GM12865 (cell line): ENCODE data around the gene PLD1.
A peak's percentile ranks its signal among the peaks of the same experiment; 100 is the strongest.
"Not testable (repeated sequence)": the region's sequence is repeated elsewhere in the genome, so short reads cannot be mapped to it uniquely, and the experiment has no call there.

Experiments
- DNase-seq: peaks from one replicate; pipeline ENCODE4 v3.0.0; 2010; ENCODE audit warnings: low read depth
- H3K4me3 ChIP-seq: 2 replicates; pipeline ENCODE4 v1.5.1; 2011; ENCODE audit warnings: mild to moderate bottlenecking, low read depth, low read length, control low read depth
- CTCF ChIP-seq: IDR thresholded peaks from 2 replicates; pipeline ENCODE4 v1.5.1; 2011; ENCODE audit warnings: low read length, control low read depth, low read depth, inconsistent platforms; ENCODE audit not compliant: insufficient read depth; ENCODE audit errors: missing control alignments

Gene PLD1

GRCh38 chr3:171569571-171570132 is 240.6 kb downstream of the PLD1 start:
- TF ChIP-seq CTCF = no peak
- DNase-seq = no peak
- no peak overlapping the region for H3K4me3 ChIP-seq

- no peak for TF ChIP-seq CTCF
- DNase-seq = no peak
- H3K4me3 ChIP-seq = no peak overlapping the region
These were observed 241.5 kb downstream of the PLD1 start for GRCh38 chr3:171568766-171569165.

GRCh38 chr3:171566803-171567422 is 243.4 kb downstream of the PLD1 start:
- no peak overlapping the region for H3K4me3 ChIP-seq
- TF ChIP-seq CTCF = peak; percentile 58
- peak; percentile 69 for DNase-seq

- no peak for DNase-seq
- no peak overlapping the region for H3K4me3 ChIP-seq
- no peak for TF ChIP-seq CTCF
These were observed 244.7 kb downstream of the PLD1 start for GRCh38 chr3:171565481-171566058.

- no peak for DNase-seq
- no peak overlapping the region for H3K4me3 ChIP-seq
- TF ChIP-seq CTCF = no peak
These were observed 245.4 kb downstream of the PLD1 start for GRCh38 chr3:171564748-171565480.

- TF ChIP-seq CTCF = no peak
- H3K4me3 ChIP-seq = no peak overlapping the region
- peak; percentile 19 for DNase-seq
These were observed 247.0 kb downstream of the PLD1 start for GRCh38 chr3:171563298-171563697.

GRCh38 chr3:171562459-171562858 is 247.8 kb downstream of the PLD1 start:
- not testable (repeated sequence) for H3K4me3 ChIP-seq, DNase-seq
